Measurements from ENCODE around the gene GPRIN3.
A peak's percentile ranks its signal among the peaks of the same experiment; 100 is the strongest.
"Not testable (repeated sequence)": the region's sequence is repeated elsewhere in the genome, so short reads cannot be mapped to it uniquely, and the experiment has no call there.

The GPRIN3 gene

DNA sequence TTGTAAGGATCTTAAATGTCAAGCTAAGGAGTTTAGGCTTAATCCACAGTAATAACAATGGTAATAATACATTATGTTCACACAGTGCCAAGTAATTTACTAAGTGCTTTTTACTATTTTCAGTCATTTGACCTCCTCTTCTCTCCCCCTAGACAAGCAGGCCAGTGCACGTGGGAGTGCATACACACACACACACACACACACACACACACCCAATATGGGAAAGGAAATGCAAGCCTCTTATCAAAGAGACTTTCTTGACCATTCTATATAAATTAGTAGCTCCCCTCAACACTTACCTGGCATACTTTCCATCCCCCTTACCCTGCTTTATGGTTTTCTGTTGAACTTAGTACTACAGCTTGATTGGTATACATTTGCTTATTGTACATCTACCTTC, 3.8 kb upstream of the GPRIN3 start:
- FAIRE-seq, result no peak

DNA sequence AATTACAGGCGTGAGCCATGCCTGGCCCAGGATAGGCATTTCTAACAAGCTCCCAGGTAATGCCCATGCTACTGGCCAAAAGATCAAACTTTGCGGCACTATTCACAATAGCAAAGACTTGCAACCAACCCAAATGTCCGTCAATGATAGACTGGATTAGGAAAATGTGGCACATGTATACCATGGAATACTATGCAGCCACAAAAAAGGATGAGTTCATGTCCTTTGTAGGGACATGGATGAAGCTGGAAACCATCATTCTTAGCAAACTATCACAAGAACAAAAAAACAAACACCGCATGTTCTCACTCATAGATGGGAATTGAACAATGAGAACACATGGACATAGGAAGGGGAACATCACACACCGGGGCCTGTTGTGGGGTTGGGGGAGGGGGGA, 1.6 kb upstream of the GPRIN3 start:
- not testable (repeated sequence) for FAIRE-seq

DNA sequence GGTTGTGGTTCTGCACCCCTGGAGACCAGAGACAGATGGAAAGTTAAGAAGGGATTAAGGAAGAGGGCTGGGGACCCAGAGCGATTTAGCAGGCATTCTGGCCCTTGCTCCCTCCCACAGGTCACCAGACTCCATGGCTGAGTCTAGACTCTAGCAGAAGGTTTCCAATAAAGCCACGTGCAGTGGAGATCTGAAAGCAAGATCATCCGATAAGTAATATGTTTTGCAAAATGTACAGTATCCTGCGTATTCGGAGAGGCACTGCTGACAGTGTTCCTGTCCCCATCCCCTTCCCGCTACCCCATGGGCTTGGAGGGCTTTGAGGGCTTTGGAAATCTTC, 531 bp upstream of the GPRIN3 start:
- FAIRE-seq, result no peak

DNA sequence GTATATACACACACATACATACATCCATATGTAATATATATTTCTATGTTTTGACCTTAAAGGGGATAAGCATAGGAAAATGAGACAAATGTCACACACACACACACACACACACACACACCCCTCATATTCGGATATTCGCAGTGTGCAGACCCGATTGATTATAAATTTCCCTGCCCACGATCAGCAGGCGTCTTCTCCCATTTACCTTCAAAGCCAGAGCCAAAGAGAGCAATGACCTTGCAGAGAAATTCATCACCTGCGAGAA, 488 bp downstream of the GPRIN3 start:
- no peak for FAIRE-seq

DNA sequence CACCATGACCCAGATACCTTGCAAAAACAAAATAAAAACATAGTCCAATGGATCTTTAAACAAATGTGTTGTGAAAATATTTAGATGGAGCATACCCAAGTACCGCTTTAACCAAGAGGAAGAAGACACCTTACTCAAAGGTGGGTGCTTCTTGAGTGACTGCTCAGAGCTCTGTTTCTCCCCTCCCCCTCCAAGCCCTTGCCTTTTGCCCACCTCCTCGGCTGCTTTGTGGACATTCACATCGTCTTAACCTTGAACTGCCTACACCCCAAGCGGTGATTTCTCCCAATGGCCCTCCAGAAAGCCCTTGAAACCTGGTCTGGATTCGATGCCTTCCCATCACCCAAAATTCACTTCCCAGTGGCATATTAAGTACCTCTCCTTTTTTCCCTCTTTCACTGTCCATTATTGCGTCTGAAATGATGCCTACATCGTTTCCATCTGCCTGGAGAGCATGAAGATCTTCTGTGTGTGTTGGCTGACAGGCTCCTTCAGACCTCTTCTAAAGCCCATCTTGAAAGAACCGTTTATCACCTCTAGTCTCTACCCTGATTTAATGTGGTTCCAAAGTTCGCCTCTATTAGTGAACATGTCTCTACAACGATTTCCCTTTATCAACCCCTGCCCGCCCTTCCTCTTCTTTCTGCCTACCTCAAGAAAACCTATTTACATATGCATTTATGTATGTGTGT, 968 bp downstream of the GPRIN3 start:
- FAIRE-seq, result no peak

DNA sequence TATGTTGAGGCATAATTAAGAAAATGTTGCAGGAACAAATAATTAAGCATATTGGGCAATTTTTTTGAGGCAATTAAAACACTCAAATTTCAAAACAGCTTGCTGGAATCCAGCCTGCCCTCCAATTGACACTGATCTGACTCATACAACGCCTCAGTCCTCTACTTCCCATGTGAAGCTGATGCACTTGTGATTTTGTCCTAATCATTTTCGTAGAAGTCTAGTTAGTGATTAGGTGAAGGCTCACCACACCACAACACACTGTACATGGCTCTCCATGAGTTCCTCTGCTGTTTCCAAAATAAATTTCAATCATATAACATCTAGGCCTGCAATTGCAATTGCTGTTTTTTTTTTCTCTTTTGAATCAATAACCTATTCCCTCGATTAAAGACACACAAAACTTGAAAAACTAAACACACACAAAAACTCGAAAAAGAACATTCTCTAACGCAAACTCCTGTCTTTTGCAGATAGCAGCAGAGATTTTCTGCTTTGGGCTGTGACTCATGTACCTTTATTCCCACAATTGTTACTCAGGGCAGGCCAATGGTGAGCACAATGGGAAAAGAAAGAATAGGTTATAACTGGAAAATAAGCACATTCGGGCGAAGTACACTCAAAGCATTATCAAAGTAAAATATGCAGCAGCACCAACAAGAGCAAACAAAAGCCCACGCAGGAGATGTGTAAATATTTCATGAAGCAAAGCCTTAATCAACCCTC, 1.7 kb downstream of the GPRIN3 start:
- FAIRE-seq, result no peak

DNA sequence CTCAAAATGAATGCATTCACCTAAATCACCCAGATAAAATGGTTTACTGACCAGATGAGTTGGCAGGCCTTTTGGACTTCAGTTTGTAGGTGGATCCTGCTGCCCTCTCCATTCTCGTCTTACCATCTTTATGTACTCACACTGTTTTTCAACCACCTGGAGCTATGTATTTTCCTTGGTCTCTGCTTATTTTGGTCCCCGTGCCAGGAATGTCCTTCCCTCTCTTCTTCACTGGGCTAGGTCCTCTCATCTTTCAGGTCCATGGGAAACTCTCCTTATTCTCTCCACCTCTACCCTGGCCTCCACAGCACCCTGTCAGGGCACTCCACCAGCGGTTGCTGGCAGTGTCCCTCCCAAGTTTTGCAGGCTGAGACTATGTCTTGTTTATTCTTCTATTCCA, 2.6 kb downstream of the GPRIN3 start:
- FAIRE-seq, result no peak

DNA sequence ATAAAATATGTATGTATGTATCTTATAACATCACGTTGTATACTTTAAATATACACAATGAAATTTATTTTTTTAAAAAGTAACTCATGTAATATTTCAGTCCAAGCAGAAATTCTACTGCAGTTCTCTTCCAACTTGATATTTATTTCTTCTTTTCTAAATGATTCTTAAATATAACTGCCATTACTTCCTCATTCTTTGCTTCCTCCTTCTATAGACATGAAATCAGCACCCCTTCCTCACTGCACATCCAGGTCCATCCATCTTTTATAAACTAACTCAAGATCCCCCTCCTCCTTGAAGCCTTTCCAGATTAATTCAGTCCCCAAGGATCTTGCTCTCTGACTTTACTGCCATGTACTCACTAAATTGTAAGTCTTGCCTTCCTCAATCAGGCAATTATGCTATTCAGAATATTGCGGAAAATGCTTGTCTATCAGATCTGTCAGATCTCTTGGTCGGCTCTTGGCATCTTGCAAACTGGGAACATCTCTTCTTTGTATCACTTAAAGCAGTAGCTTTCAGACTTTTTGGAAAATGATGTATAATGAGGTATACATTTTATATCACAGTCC, 3.7 kb downstream of the GPRIN3 start:
- FAIRE-seq, result no peak

DNA sequence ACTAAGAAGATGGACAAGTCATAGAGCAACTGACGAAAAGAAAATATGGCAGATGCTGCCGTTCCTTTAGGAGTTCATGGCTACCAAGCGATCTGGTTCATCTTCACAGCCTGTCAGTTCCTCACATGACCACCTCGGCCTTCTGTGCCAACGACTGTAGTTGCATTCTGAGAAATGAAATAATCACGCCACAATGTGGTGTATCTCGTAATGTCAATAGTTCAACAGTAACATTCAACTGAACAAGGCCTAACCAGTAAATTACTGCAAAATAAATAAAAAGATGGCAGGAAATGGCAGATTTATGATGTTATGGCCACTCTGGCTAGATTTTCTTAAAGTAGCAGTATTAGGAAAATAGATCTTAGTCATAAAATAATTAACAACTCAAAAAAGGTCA, 4.4 kb downstream of the GPRIN3 start:
- peak; percentile 45 for FAIRE-seq

DNA sequence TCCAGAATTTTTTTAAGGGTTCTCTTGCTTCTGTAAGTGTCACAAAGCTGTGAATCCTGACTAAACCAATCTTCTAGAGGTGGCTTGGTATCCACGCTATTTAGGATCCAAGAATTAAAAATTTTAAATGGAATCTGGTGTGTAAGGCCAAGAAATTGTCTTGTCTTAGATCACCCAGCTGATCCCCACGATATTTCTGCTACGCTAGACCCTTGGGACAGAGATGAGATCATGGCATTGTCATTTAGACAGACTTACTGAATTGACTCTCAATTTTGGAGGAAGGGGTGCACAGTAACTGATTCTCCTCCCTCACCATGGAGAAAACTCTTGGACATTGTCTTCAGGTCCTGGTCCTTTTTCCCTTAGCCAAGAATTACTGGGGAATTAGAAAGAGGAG, 5.7 kb downstream of the GPRIN3 start:
- FAIRE-seq, result no peak

DNA sequence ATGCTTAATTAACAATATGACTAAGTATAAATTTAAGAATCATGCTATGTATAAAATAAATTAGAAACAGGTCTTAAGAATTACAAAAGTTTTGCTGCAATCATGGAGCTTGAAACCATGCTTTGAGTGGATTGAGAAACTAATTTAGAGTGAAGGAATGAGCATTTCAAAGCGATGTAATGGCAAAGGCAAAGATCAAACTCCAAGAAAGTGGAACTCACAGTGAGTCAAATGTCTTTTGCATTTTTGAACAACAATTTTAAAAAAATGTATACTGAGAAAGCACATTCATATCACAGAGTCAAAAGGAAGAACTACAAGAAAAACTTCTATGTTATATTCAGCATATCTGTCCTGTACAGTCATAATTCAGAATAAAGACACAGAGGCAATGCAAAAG, 6.6 kb downstream of the GPRIN3 start:
- FAIRE-seq, result no peak

DNA sequence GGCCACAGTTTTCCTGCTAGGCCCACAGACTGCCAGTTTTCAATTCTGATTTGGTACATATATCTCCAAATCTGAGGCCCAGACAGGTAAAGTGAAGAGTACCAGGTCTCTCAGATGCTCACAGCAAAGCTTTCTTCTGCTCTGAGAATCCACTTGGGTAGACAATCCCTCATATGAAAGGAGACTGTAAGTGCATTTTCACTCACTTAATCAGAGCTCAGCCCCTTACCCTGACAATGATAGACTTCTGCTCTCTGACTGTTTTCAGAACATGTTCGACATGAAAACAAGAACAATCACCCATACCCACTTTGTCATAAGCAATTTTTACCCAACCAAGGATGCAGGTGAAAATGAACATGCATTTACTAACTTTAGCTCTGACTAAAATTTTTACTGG, 7.1 kb downstream of the GPRIN3 start:
- FAIRE-seq, result no peak

DNA sequence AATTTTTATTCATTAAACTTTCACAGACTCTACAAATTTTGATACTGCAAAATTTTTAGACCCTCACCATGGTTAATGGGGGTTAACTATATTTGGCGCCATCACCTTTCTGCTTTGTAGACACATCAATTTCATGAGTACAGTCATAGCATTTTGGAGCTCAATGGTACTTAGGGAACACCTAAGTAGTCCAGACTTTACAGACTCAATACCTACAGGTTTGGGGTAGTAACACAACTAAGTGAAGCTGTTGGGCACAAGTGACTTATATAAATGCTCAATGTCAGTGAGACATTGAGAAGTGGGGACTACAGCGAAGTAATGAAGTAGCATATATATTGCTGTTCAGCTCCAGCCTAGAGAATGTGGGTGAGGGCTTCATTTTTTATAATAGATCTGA, 7.5 kb downstream of the GPRIN3 start:
- FAIRE-seq, result no peak

DNA sequence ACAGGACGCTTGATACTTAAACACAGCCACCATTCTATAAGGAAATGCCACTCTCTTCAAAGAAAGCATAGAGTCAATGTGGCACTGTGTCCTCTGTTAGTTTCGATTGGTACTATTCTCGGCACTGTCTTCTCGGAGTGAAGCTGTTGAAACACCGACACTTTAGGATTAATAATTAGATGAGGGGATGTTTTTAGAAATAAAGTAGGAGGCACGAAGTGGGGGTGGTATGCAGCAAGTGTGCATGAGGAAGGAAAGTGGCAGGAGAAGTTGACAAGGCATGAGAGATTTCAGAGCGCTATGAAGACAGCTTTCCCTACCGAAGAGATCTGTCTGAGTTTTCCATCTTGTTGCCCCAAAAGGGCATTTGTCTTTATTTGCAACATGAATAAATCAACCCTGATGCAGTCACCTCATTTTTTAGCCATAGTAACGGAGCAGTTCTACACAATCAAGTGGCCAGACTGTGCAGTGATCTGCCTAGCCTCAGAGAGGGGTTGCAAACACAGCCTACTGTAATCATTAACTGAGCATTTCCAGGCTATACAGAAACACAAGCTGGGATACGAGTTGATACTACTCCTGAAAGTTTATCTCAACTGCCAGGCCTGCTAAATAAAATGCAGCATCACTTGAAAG, 8.3 kb downstream of the GPRIN3 start:
- FAIRE-seq, result no peak

DNA sequence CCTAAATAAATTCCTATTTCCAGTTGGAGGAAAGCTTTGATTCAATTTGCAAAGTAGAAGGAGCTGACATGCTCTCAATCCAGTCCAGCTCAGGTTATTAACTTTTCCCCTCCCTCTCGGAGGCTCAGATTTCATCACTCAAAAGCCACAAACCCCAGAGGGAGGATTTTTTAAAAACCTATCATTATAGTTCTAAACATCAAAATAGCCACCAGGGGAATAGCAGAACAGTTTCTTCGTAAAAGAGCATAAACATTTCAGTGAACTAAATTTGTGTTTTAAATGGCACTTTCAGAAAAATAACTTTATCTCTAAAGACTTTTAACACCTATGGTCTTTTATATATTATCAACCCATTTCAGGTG, 8.8 kb downstream of the GPRIN3 start:
- no peak for FAIRE-seq

DNA sequence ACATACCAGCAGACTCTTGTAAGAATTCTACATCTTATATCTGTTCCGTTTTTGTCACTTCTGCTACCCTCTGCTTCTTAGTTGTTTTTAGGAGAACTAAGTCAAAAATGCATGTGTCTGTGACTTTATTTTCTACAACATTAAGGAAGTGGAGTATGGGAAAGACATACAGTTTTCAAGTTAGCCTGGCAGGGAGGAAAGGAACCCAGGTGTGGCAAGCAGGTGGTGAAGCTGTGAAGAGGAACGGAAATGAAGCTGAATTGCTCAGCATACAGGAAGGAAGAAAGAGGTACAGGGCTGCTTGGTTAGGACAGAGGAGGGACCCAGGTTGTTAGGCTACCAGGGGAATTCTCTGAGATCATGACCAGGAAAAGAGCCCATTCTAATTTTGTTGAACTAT, 9.4 kb downstream of the GPRIN3 start:
- no peak for FAIRE-seq

DNA sequence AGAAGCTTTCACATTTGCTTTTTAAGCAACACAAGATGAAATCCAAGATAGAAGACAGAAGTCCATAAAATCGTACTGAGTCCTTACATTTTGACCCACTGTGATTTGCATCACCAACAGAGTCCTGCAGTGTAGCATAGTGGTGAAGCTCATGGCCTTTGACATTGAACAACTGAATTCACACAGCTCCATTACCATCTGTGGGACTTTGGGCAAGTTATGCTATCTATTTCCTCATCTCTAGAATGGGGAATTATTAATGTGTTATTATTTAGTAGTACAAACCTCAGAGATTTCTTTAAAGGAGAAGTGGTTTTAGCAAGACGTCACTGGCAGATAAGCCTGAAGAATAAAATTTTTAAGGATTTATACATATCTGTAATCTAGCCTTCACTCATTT, 10.7 kb downstream of the GPRIN3 start:
- no peak for FAIRE-seq

DNA sequence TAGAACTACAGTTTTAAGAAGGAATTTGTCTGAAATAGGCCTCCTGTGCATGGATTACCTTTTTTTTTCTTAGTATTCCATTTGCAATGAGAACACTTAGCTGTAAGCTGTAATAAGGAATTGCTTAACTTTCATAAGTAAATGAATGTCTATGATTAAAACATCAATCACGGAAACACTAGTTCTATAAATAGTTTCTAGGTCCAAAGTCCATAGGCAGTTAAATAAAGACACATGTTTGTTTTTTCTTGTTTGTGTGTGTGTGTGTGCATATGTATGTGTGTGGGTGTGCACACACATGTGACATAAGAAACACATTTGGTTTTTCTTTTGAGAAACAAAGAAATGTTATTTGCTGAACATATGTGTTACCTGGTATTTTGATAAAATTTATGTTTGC, 11.2 kb downstream of the GPRIN3 start:
- FAIRE-seq, result peak; percentile 93

DNA sequence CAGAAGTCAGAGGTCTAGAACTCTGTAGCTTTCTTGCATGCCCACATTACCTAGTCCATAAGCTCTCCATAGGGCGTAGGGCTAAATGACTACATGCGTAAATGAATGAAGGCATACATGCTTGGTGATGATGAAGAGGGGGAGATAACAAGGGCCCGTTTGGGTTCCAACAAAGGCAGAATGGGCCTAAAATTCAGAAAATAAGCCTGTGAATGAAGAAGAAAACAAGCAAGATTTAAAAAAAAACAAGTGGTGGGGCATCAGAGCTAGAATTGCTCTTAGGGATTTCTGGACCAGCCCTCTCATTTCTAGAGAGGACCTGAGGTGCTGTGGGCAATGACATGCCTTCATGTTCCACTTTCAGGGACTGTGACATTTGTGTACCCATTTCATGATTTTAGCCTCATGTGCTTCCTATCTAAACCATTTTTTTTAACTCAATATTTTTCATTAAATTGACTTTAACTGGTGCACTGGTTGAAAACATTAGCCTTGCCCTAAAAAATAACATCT, 12.1 kb downstream of the GPRIN3 start:
- FAIRE-seq, result no peak

DNA sequence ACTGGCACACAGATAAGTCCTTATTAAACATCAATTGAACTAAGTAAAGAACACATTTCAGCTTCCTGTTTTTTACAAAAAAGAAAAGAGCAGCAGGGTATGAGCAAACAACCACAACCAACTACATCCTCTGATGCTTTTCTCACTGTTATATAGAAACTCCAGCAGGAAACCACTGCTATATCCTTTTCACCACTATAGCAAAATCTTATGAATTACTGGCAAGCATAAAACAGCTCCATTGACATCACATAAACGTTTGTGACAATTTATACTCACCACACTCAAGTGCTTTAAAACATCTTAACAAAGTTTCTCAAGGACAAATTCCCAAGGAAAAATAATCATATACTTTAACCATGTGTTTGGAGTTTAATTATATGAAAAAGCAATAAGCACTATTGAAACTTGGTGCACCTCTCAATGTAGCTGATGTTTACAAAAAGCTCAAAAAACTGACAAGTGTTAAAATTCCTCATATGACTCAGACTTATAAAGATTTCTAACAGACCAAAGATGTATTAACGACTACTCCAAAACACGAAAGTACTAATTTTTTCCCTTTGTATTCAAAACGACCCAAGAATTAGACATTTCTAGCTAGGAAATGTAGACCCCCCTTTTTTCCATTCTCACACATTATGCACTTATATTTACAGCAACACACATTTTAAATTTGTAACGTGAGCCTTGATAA, 12.9 kb downstream of the GPRIN3 start:
- peak; percentile 66 for FAIRE-seq

DNA sequence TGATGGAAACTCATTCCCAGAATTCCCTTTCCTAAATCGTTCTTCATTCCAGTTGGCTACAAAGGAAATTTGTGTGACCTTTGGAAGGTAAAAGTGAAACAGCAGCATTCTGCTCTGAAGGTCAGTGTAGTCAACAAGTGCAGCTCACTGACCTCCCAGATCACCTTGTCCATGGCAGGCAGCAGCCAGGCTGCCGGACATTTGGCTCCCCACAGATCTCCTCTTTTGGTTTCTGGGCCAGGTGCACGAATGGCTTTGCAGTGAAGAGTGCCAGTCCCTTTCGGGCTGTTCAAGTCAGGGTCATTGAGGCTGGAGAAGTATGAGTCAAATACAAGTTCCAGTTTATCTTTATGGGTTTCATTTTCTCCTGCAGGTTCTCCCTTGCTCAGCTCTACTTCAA, 14.3 kb downstream of the GPRIN3 start:
- no peak for FAIRE-seq

DNA sequence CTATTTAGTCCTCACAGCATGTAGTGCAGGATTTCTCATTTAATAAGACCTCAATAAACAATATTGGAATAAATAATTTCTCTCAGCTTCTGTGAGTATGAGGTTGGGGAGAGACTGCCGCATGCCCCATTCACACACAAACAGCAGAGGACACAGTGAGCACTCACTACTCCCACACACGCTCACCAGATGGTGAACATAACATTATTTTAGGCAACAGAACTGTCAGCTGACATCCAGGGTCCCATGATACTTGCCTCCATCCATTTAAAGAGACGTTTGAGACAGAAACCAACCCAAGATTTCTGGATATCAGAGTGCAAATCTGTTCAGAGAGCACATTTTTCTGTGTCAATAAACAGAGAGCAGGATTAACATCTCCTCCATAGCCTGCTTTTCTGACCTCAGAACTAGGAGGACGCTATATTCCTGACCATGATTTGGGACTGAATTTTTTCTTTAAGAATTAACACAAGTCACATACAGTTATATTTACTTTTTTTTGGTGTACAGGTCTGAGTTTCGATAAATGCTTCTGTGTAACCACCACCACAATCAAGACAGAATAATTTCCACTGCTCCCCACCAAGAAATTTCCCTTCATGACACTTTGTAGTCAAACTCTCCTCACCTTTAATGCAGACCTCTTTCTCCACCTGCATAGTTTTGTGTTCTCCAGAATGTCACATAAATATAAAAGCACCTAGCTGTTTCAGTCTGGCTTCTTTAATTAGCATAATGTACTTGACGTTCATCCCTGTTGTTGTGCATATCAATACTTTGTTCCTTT, 16.7 kb downstream of the GPRIN3 start:
- no peak for FAIRE-seq

DNA sequence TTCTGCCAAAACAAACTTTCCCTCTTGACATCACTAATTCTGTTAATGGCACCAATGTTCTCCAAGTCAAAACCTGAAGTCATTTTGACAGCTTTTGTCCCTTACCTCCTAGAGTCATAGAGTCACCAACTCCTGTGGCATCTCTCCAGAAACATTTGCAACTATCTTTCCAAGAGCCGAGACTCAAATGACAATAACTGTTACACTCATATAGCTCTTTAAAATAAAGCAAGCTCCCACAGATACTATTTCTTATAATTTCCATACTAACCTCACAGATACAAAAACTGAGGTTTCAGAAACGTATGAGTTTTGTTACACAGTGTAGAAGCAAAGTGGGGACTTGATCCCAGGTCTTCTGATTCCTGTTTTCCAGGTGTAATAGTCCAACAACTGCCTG, 18.3 kb downstream of the GPRIN3 start:
- no peak for FAIRE-seq
